BJ (cell line): ENCODE results near the gene C6orf89. TPM values are rescaled to one million over a fixed set of nuclear protein-coding genes. Genes with fewer than 3 reads are reported as not detected.

ENCODE experiments used
- CTCF ChIA-PET: fragments of 350-600 bp; formaldehyde crosslinking; extraction: SDS; loops from one replicate; lab custom pipeline; 2021; ENCODE audit warnings: antibody characterized with exemption, inconsistent platforms; lab: Yijun Ruan, JAX
- POLR2A ChIA-PET: fragments of 300-600 bp; sonication (Branson Sonifier 250); formaldehyde crosslinking; extraction: SDS; loops from one replicate; lab custom pipeline; 2021; ENCODE audit warnings: antibody characterized with exemption; lab: Charles Lee
- DNase-seq: peaks from one replicate; pipeline ENCODE4 v3.0.0-alpha.2; 2011; ENCODE audit warnings: low read depth
- H3K27me3 ChIP-seq: 2 replicates; pipeline ENCODE4 v1.6.0; 2011; ENCODE audit warnings: low read length; ENCODE audit not compliant: control insufficient read depth, insufficient read depth
- H3K36me3 ChIP-seq: 2 replicates; pipeline ENCODE4 v1.5.1; 2011; ENCODE audit warnings: low read length; ENCODE audit not compliant: control insufficient read depth, insufficient read depth
- H3K4me3 ChIP-seq: 2 replicates; pipeline ENCODE4 v1.5.1; 2011; ENCODE audit warnings: low read depth, mild to moderate bottlenecking, control low read depth, low read length
- CTCF ChIP-seq: IDR thresholded peaks from 2 replicates; pipeline ENCODE4 v1.5.1; 2011; ENCODE audit warnings: low read depth, mild to moderate bottlenecking, control low read depth, inconsistent platforms, low read length, moderate library complexity; ENCODE audit not compliant: insufficient read depth
- polyA plus RNA-seq: library from polyadenylated mRNA; depleted of rRNA; stranded (reverse); fragments of >200 nt; gene quantifications from 2 replicates; pipeline ENCODE4 v1.2.3, GENCODE V29; 2011

C6orf89 gene
- polyA plus RNA-seq, 1 experiment = 66.0 TPM

GRCh38 chr6:36858407-36858981 lies 27.3 kb upstream of the C6orf89 start:
- ChIA-PET POLR2A (no interaction called here), CTCF (interaction anchor here (1.0 to 1.1 kb wide), 2 partner anchors 92 to 164 kb away, joined by 3 to 5 read pairs; no protein-coding TSS in a partner anchor)
- H3K4me3 ChIP-seq = no peak overlapping the region
- no peak for TF ChIP-seq CTCF
- peak; percentile 49 for DNase-seq
- H3K27me3 ChIP-seq = no peaks in the 10 kb centered on the region
- H3K36me3 ChIP-seq = peaks cover 1% of the 10 kb centered on the region; the same call in 1 of the 2 replicates

GRCh38 chr6:36860126-36860525 lies 25.6 kb upstream of the C6orf89 start:
- CTCF ChIA-PET = interaction anchor here (0.9 to 2.2 kb wide), 5 partner anchors 9 to 94 kb away, joined by 3 to 7 read pairs (median 4); partner anchors contain the start of gene PPIL1
- TF ChIP-seq CTCF = no peak
- no peaks in the 10 kb centered on the region for H3K27me3 ChIP-seq
- peaks cover 1% of the 10 kb centered on the region; the same call in 1 of the 2 replicates for H3K36me3 ChIP-seq
- no peak for DNase-seq
- POLR2A ChIA-PET = no interaction called here
- no peak overlapping the region for H3K4me3 ChIP-seq

GRCh38 chr6:36862164-36862847 lies 23.4 kb upstream of the C6orf89 start:
- no peak for DNase-seq
- POLR2A ChIA-PET = no interaction called here
- Histone ChIP-seq H3K36me3 (no peaks in the 10 kb centered on the region), H3K27me3 (no peaks in the 10 kb centered on the region), H3K4me3 (no peak overlapping the region)
- no peak for TF ChIP-seq CTCF
- CTCF ChIA-PET = interaction anchor here (1.6 to 4.0 kb wide), 3 partner anchors 12 to 156 kb away, joined by 3 to 20 read pairs (median 11); partner anchors contain the start of gene PPIL1

- POLR2A ChIA-PET = no interaction called here
- TF ChIP-seq CTCF = no peak
- Histone ChIP-seq H3K27me3 (no peaks in the 10 kb centered on the region), H3K36me3 (no peaks in the 10 kb centered on the region), H3K4me3 (no peak overlapping the region)
- CTCF ChIA-PET = interaction anchor here (3.2 to 4.0 kb wide), 2 partner anchors 11 to 156 kb away, joined by 11 to 20 read pairs; partner anchors contain the start of gene PPIL1
- no peak for DNase-seq
These were observed 22.8 kb upstream of the C6orf89 start for GRCh38 chr6:36862848-36863382.
